Right cardiac atrium (tissue), 5 donors: ENCODE results near the gene HLA-G. TPM values are rescaled to one million over a fixed set of nuclear protein-coding genes. Genes with fewer than 3 reads are reported as not detected.
A peak's percentile ranks its signal among the peaks of the same experiment; 100 is the strongest.

Experiments
- ATAC-seq, 2 donors: fragments of 200-7000 bp; cut with Tn5 transposase; one replicate each; pipeline versions ENCODE4 v1.8.0 to v1.9.1; 2020; ENCODE audit warnings: moderate library complexity in 2 of 2, mild to moderate bottlenecking in 1 of 2
- DNase-seq, 3 donors: peaks; one replicate each; pipeline ENCODE4 v3.0.0-alpha.2; 2020
- H3K27ac ChIP-seq: one replicate; pipeline ENCODE4 v1.5.1; 2013; ENCODE audit warnings: mild to moderate bottlenecking, low read length, control low read depth, moderate library complexity
- H3K27me3 ChIP-seq: one replicate; pipeline ENCODE4 v1.6.1; 2013; ENCODE audit not compliant: control insufficient read depth, insufficient read depth
- H3K4me1 ChIP-seq: one replicate; pipeline ENCODE4 v1.6.1; 2013; ENCODE audit warnings: low read length; ENCODE audit not compliant: control insufficient read depth, insufficient read depth
- H3K4me3 ChIP-seq: one replicate; pipeline ENCODE4 v1.5.1; 2013; ENCODE audit warnings: low read length, control low read depth
- H3K9me3 ChIP-seq: one replicate; pipeline ENCODE4 v1.6.1; 2013; ENCODE audit warnings: low read length; ENCODE audit not compliant: control insufficient read depth
- WGBS: extraction: QIAGEN DNeasy Blood & Tissue Kit; methylation state at CpG from one replicate; pipeline ENCODE4 v1.1.7; 2013; 5-methylcytosine and 5-hydroxymethylcytosine counted together
- intact Hi-C, 4 donors: fragments of 100-400 bp; cut with DNase I; formaldehyde crosslinking; loops; one replicate each; pipeline versions ENCODE4 v1.11.0 to v1.14.0; 2022 to 2023
- polyA plus RNA-seq: library from polyadenylated mRNA; stranded (reverse); fragments of 200-250 nt; gene quantifications from one replicate; pipeline ENCODE4 v1.2.3, GENCODE V29; 2013
- total RNA-seq, 4 donors: library from RNA; stranded (reverse); fragmentation: NEBNext Ultra II Directional; extraction: Animal tissue kit (Norgen Biotek cat#: 25700); gene quantifications; one replicate each; pipeline ENCODE4 v1.2.1, GENCODE V29; 2021
- donor health status: healthy with polysubstance abuse.
- donor health status: DM: no; HTN: yes; CAD: no.
- donor health status: DM: no; HTN: no; CAD: no.
- donor health status: DM: no; HTN: yes; CAD: no; lungs with severe emphysema.
- donor health status: DM: yes; HTN: yes; CAD: no.

Gene HLA-G
- total and polyA plus RNA-seq, 5 donors = 0.18 to 1.2 TPM; not detected in 3

DNA sequence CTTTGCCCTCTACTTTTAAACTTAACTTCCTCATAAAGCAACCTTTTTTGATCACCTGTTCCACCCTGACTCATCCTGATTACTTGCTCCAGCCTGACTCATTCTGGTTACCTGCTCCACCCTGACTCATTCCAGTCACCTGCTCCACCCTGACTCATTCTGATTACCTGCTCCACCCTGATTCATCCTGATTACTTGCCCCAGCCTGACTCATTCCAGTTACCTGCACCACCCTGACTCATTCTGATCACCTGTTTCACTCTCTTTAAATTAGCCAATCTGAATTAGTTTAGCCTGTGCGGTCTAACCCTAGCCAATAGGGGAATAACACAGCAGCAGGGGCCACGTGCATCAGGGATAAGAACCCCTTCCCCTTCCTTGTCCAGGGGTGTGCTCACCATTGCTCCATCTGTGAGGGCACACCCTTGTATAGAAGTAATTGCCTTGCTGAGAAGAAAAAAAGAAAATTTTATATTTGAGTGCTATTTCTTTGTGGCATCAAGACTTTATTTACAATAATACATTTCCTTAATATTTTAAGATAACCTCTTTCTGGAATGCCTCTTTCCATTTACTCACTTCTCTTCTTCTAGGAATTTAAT lies 17.9 kb downstream of the HLA-G start:
- DNase-seq = no peak
- 69% methylated on average over 2 of the region's 2 CpGs for WGBS
- Histone ChIP-seq H3K4me3 (no peak overlapping the region), H3K27me3 (peaks cover 3% of the 10 kb centered on the region), H3K9me3 (no peaks in the 10 kb centered on the region), H3K27ac (no peak overlapping the region), H3K4me1 (no peaks in the 10 kb centered on the region)
- intact Hi-C loops = loop anchor here in 1 of 4 donors (5.0 kb wide), 1 partner anchor 167 kb away; no protein-coding TSS in a partner anchor
- ATAC-seq = no peak

DNA sequence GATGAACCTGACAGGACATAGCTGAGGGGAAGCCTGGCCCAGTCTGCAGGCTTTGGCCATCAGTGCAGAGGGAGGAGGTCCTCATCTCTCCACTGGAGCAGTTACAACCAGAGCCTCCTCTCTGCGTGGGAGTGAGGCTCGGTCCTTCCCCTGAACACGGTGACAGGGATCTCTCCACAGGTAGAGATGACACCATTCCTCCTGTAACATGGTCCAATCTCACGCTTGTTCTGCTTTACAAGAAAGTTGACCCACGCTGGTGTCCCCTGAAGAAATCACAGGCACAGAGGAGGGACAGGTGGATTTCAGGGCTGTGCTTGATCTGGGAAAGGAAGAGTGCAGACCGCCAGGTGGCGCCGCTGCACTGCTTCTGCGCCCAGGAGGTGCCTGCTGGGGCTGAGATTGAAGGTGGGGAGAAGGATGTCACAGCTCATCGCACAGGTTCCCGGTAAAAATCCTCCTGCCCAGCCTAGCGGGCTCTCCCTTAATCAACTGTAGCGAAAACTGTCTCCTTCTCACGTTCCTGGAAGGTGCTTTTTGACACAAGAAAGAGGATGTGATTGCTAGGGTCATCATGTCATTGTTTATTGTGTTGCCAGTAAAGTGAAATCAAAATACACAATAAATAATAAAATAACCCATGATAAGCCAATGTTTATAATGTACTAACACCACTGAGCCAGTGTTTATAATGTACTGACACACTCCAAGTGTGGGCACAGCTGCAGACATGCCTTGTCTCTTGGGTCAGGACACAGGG lies 20.4 kb downstream of the HLA-G start:
- Histone ChIP-seq H3K9me3 (no peaks in the 10 kb centered on the region), H3K27me3 (peaks cover 3% of the 10 kb centered on the region), H3K27ac (no peak overlapping the region), H3K4me1 (no peaks in the 10 kb centered on the region), H3K4me3 (no peak overlapping the region)
- WGBS = 8% methylated on average over 14 of the region's 14 CpGs
- peak; percentile 89 to 92 for ATAC-seq
- intact Hi-C loops = loop anchor here (1.0 to 5.0 kb wide), 3 partner anchors 164 to 165 kb away; no protein-coding TSS in a partner anchor
- DNase-seq = peak; percentile 79 to 93 (median 91)

DNA sequence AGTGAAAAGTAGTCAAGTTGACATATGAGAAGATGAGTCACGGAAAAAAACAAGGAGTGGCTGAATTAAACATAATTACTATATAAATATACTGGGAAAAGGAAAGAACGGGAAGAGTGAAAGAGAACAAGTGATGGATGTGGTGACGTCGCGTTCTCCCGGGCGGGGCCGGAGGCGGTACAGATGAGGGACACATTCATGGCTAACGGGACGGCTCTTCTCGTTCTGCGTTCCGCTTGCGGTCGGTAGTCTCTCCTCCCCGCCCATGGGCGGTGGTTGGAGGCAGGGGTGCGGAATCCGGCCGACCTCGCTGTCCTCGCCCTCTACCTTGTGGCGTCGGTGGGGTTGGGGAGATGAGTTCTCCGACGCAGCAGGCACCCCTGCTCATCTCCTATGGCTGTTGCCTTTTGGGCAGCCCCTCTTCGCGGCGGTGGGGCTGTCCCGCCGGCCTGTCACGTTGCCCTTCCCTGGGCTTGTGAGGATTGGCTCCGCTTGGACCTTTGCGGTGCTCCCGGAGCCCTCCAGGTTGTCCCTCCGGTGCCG lies 22.5 kb downstream of the HLA-G start:
- peaks cover 3% of the 10 kb centered on the region for H3K27me3 ChIP-seq
- DNase-seq (peak in 2 of 3 donors; percentile 34 to 65), ATAC-seq (peak; percentile 46 to 54)
- H3K9me3 ChIP-seq = no peaks in the 10 kb centered on the region
- no peaks in the 10 kb centered on the region for H3K4me1 ChIP-seq
- peak overlapping the region; percentile 1 for H3K4me3 ChIP-seq
- H3K27ac ChIP-seq = no peak overlapping the region
- intact Hi-C loops = no loop called here
- WGBS = 8% methylated on average over 38 of the region's 38 CpGs

DNA sequence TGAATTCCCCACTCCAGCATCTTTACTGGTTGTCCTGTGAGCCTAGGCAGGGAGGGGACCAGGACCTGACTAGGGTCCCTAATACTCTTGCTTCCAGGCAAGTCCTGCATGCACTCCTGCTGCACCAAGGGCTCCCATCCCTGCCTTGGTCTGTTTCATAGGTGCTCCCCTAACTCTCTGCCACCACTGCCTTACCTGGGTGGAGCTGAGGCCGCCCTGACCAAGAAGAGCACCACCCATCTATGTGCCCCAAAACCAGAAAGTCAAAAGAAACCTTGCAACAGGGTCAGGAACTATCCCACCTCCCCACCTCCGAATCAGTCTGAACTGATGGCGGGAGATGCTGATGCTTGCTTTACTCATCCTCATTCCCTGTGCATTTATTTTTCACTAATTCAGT lies 23.6 kb downstream of the HLA-G start:
- intact Hi-C loops = no loop called here
- DNase-seq = no peak
- H3K4me3 ChIP-seq = no peak overlapping the region
- WGBS = 91% methylated on average over 3 of the region's 3 CpGs
- H3K4me1 ChIP-seq = no peaks in the 10 kb centered on the region
- no peak overlapping the region for H3K27ac ChIP-seq
- ATAC-seq = no peak
- peaks cover 3% of the 10 kb centered on the region for H3K27me3 ChIP-seq
- H3K9me3 ChIP-seq = no peaks in the 10 kb centered on the region

DNA sequence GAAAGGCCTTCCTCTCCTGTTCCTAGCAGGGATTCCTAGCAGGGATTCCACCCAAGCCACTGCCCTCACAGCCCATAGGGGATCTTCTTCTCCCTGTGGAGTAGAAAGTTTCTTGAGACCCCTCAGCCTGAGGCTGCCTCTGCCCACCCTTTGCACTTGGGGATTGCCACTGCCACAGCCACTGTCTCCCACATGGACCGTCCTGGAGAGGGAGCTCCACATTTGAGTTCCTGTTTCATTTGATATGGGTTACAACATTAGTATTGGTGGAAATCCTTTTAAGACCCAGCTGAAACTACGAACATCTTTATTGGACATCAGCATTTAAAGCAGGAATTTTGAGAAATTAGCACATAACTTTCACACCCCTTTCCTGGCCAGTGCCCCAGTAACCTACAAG lies 25.6 kb downstream of the HLA-G start:
- 48% methylated on average over 2 of the region's 2 CpGs for WGBS
- peak in 1 of 2 donors; percentile 52 for ATAC-seq
- peaks cover 3% of the 10 kb centered on the region for H3K27me3 ChIP-seq

DNA sequence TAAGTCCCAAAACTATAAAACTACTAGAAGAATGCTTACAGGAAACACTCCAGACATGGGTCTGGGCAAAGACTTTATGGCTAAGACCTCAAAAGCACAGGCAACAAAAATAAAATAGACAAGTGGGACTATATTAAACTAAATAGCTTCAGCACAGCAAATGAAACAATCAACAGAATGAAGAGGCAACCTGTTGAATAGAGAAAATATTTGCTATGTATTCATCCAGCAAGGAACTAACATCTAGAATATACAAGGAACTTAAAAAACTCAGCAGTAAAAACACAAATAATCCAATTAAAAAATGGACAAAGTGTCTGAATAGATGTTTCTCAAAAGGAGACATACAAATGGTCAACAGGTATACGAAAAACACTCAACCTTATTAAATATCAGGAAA lies 30.4 kb downstream of the HLA-G start:
- ATAC-seq (no peak), DNase-seq (no peak)
- no peaks in the 10 kb centered on the region for H3K4me1 ChIP-seq
- no peak overlapping the region for H3K4me3 ChIP-seq
- intact Hi-C loops = no loop called here
- no peaks in the 10 kb centered on the region for H3K9me3 ChIP-seq
- WGBS = 75% methylated on average over 1 of the region's 1 CpG
- no peak overlapping the region for H3K27ac ChIP-seq
- H3K27me3 ChIP-seq = no peaks in the 10 kb centered on the region

More for the DNA sequence above, 25.6 kb downstream of the HLA-G start:
- Histone ChIP-seq H3K27ac (no peak overlapping the region), H3K4me1 (no peaks in the 10 kb centered on the region), H3K9me3 (no peaks in the 10 kb centered on the region), H3K4me3 (no peak overlapping the region)
- intact Hi-C loops = no loop called here
- no peak for DNase-seq

DNA sequence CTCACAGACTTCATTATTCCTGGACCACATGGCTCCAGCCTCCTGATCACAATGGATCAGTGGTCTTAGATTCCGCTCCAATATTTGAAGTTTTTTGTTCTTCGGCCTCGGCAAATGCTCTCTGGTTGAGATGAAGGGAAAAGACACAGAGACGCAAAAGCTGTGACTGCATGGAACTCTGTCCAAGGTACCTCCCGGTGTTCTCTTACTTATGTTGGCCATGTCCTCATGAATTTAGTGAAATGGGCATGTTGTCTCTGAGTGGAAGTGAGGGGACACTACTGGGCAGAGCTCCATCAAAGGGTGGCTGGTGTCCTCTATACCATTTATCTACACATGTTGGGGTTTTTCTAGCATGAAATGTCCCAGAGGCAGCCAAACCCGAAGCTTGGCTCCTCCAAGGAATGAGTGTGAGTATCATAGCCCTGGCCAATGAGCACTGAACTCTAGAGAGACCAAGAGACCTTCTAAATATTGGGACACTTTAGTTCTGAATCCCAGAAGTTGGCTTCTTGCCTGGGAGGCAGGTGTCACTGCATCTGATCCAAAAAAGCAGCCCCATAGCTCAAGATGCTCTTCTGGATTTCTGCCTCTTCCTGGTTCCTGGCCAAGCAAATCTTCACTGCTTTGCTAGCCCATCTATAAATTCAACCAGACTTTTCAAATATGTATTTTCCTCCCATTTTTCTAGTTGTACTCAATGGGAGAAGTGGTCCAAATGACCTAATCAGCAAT lies 34.1 kb downstream of the HLA-G start:
- Histone ChIP-seq H3K27me3 (no peaks in the 10 kb centered on the region), H3K9me3 (no peaks in the 10 kb centered on the region), H3K27ac (no peak overlapping the region), H3K4me3 (no peak overlapping the region), H3K4me1 (no peaks in the 10 kb centered on the region)
- intact Hi-C loops = no loop called here
- ATAC-seq (no peak), DNase-seq (no peak)
- 74% methylated on average over 6 of the region's 6 CpGs for WGBS

DNA sequence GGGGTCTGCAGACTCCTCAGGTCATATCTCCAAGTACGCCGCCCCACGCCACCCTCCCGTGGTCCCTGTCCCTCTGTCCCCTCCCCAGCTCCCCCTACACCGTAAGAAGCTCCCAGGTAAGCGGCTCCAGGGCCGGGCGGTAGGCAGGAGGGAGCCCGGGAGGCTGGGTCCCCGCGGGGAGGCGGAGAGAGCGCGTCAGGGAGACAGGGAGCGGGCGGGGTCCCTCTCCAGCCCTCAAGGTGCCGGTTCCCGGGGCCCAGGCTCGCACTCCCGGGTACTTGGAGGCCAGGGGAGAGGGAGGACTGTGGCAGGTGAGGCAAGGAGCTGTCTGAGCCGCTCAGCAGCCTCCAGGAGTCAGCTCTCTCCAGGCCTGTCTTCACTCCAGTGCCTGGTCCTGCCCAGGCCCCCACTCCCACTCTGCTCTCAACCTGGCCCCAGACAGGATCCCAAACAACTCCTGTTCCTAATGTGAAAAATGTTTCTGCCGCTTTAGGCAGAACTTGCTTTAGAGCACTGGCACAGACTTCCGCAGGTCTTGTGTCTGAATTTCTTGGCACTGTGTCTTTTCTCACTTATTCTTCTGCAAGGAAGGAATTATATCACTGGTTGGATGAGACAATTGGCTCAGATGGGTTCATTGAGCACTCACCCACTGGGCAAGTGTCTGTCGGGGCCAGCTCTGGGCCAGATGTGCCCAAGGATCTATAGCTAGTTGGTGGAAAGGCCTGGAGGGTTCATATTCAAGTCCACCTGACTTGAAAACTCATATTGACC lies 36.6 kb downstream of the HLA-G start:
- Histone ChIP-seq H3K27ac (no peak overlapping the region), H3K9me3 (no peaks in the 10 kb centered on the region), H3K27me3 (no peaks in the 10 kb centered on the region), H3K4me1 (no peaks in the 10 kb centered on the region), H3K4me3 (no peak overlapping the region)
- intact Hi-C loops = no loop called here
- 33% methylated on average over 24 of the region's 24 CpGs for WGBS
- DNase-seq (no peak), ATAC-seq (peak in 1 of 2 donors; percentile 26)

DNA sequence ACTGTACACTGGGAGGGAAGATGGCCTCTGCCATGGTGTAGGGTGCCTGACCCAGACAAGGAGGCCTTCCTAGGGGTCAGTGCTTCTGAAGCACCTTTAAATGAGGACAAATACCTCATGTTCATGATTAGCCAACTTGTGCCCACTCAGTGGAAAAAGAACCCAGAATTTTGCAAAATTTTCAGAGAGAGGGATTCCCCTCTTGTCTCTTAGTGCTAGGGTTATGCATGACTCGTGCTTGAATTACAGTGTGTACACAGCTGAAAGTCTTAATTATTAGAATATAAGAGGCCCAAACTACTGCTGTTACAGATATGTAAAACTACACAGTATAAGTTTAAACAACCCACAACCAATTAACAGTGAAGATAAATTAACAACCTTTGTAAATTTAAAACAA lies 38.0 kb downstream of the HLA-G start:
- ATAC-seq (no peak), DNase-seq (no peak)
- WGBS = 59% methylated on average over 1 of the region's 1 CpG

DNA sequence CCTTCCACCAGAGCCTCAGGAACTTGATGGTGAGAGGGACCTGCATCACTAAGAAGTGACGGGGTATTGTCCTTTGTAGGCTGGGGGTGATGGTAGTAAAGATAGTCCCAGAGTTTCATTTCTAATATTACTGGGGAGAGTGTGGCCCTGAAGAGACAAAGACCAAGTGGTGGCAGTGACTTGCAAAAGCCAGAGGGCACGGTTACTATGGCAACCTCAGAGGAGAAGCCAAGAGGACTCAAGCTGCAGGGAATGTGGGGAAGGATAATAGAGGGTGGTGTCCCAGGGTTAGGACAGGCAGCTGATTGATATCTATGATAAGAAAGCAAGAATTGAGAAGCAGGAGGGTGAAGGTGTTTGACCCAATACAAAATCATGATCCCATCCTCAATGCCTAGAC lies 42.5 kb downstream of the HLA-G start:
- intact Hi-C loops = no loop called here
- H3K4me1 ChIP-seq = no peaks in the 10 kb centered on the region
- no peak overlapping the region for H3K4me3 ChIP-seq
- no peaks in the 10 kb centered on the region for H3K9me3 ChIP-seq
- DNase-seq (no peak), ATAC-seq (no peak)
- H3K27ac ChIP-seq = no peak overlapping the region
- WGBS = 42% methylated on average over 2 of the region's 2 CpGs
- H3K27me3 ChIP-seq = no peaks in the 10 kb centered on the region

More for the DNA sequence above, 38.0 kb downstream of the HLA-G start:
- H3K4me1 ChIP-seq = no peaks in the 10 kb centered on the region
- no peaks in the 10 kb centered on the region for H3K9me3 ChIP-seq
- no peak overlapping the region for H3K4me3 ChIP-seq
- H3K27me3 ChIP-seq = no peaks in the 10 kb centered on the region
- intact Hi-C loops = no loop called here
- H3K27ac ChIP-seq = no peak overlapping the region
